Measurements from ENCODE around the gene ZBBX. TPM values are rescaled to one million over a fixed set of nuclear protein-coding genes. Genes with fewer than 3 reads are reported as not detected.

Gene ZBBX
- total and polyA plus RNA-seq, 7 donors: not detected

GRCh38 chr3:167198949-167199600 lies 181.0 kb downstream of the ZBBX start:
- no peaks in the 10 kb centered on the region for H3K36me3 ChIP-seq (ENCODE audit: insufficient read depth in 1 of 2, low read depth in 1 of 2)
- no peak for TF ChIP-seq CTCF (IDR thresholded peaks at IDR 0.05)
- intact Hi-C loops (cut with DNase I): no loop called here
- no peak overlapping the region for H3K27ac ChIP-seq
- no peak for DNase-seq
- ATAC-seq: no peak
- no peak overlapping the region for H3K4me3 ChIP-seq
- 50 to 80% (median 75%) methylated on average over 1 of the region's 1 CpG for WGBS, 3 donors
- H3K27me3 ChIP-seq (ENCODE audit: insufficient read depth in 3 of 3, low read length in 2 of 3): no peaks in the 10 kb centered on the region
- H3K4me1 ChIP-seq: no peaks in the 10 kb centered on the region
- H3K9me3 ChIP-seq: no peaks in the 10 kb centered on the region

Other genes with a start within 250 kb of the ZBBX start
- gene SERPINI2, start 93.7 kb upstream of the ZBBX start, total RNA-seq: under 1 TPM in 1 of 4 donors, not detected in 3; 0.32 TPM
- under 1 TPM in 2 of 3 donors, not detected in 1; 0.04 to 0.10 TPM for gene SERPINI2, start 93.7 kb upstream of the ZBBX start, polyA plus RNA-seq